GM19043 (cell line): ENCODE results near the gene ART4.

ENCODE experiments used
- ATAC-seq: cut with Tn5 transposase; IDR thresholded peaks from one replicate; pipeline ENCODE4 v1.9.1; 2021; ENCODE audit warnings: low read depth; ENCODE audit not compliant: unreplicated experiment

The ART4 gene

DNA sequence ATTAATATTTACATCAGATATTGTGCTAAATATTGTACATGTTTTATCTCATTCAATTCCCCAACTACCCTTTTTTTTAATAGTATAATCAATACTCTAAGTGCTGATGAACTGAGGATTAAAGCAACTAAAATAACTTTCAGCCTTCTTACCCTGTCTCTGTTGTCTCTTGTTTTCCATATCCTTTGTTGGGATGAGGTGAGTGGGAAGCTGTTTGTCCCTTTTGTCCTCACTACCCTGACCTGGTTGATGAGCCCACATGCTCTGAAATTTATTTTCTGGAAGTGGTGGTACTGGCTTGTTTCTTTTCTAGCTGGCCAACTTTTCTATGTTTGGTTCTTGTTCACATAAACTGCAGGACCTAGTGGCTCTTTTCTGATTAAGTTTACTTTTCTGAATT lies 9.6 kb upstream of the ART4 start:
- no peak for ATAC-seq

DNA sequence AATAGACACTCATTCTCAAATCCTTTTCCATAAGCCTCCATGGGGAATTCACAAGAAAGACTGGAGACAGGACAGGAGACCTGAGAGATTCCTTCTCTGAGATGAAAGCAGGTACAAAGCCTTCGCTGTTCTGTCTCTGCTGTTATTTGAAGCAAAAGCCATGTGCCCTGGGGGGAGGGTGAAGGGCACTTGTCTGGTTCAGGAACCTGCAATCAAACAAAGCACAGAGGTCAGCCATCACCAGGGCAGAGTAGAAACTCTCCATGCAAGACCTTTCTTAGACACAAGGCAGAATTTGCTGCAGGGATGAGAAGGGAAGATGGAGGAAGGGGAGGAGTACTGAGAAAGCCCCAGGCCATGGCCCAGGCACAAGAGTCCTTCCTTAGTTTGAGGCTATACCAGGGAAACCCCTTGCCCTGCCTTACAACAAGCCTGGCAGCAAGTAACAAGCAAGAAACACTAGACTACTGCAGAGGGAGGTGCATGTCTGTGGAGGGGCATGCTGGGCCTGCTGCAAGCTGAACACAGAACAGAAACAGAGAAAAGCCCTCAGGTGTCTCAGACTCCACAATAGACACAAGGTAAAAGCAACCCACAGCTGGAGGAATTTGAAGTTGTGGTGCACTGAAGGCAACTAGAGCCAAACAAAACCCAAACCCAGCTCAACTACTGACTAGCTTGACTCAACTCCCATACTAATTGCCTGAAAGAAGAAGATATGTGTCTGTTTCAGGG lies 7.8 kb upstream of the ART4 start:
- no peak for ATAC-seq

DNA sequence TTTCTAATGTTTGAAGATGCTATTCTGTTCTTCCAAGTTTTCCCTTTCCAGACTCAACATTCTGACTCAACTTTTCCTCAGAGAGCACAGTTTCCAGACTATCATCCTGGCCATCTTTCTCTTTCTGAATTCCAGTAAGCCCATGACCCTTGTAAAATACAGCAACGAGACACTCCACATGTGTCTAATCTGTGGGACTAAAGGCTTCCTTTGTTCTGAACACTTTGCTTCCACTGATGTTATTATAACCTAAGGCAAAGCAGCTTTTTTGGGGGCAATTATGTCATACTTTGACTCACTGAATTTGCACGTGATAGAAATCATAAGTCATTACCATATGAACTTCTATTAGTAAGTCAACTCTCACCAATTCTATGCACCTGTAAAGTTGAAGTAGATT lies 6.3 kb upstream of the ART4 start:
- no peak for ATAC-seq

DNA sequence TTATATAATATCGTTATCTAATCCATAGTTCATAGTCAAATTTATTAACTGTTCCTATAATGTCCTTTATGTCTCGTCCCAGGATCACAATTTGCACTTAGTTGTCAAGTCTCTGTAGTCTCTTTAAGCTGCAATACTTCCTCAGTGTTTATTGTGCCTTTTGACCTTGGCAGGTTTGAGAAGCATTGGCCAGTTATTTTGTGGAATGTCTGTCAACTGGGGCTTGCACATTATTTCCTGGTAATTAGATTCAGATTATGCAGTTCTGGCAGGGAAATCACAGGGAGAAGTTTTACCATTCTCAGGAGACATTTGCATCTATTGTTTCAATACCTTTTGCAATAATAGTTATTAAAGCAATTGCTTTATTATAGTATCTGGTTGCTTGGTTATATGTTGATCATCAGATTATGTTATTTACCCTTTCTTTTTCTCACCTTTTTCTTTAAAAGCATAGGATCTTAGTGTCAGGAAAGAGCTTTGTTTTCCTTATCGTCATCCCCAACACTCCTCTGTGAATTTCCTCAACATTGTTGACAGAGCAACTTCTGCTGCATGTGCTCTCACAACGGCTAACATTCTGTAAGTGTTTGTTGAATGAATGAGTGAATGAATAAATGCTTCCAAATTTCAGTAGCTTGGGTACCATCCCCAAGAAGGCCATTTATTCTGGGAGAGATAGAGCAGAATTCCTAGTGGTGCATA lies 3.7 kb upstream of the ART4 start:
- ATAC-seq: no peak

DNA sequence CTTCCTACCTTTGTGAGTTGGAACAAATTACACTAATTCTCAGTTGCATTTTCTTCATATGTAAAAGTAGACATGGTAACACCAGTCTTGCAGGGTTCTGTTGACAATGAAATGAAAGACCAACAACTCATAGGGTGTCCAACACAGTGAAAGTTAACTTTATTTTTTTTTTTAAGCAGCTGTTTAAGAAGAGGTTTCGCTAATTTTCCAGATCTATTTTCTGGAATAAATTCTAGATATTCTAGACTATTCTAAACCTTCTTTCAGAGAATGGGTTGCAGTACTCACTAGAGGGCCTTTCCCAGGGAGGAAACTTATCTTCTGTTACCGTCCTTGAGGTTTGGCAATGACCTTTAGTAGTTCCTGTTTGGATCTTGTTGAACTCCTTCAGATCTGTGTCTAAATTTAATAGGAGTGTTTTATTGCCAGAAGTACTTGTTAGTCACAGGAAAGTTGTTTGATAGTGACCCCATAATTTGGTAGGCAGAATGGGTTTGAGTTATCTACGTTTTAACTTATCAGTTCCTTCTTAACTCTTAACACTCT lies 2.8 kb upstream of the ART4 start:
- no peak for ATAC-seq

GRCh38 chr12:14845350-14845750 lies 2.0 kb upstream of the ART4 start:
- no peak for ATAC-seq

DNA sequence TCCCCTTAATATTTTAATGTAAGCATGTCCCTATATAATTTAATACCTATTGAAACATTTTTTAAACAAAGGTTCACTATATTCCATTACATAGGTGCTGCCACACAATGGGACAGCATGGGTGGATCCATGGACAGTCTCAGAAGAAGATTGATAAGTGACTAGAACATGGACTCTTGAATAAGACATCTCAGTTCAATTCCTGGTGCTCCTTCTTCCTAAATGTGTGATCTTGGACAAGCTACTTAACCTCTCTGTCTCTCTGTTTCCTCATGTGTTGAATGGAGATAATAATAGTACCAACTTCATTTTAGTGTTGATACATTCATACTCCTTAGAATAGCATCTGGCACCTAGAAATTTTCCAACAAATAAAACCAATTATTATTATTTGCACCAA lies 1.1 kb upstream of the ART4 start:
- no peak for ATAC-seq

- no peak for ATAC-seq
Measured at GRCh38 chr12:14842315-14842714, 1.0 kb downstream of the ART4 start.

- ATAC-seq: no peak
Measured at GRCh38 chr12:14841761-14842160, 1.6 kb downstream of the ART4 start.

- ATAC-seq: no peak
Measured at GRCh38 chr12:14840616-14841015, 2.7 kb downstream of the ART4 start.

GRCh38 chr12:14839262-14839661 lies 4.1 kb downstream of the ART4 start:
- ATAC-seq: no peak

GRCh38 chr12:14836336-14837210 lies 6.8 kb downstream of the ART4 start:
- ATAC-seq: no peak

- no peak for ATAC-seq
Measured at GRCh38 chr12:14834509-14834908, 8.8 kb downstream of the ART4 start.

- no peak for ATAC-seq
Measured at GRCh38 chr12:14833952-14834351, 9.4 kb downstream of the ART4 start.

DNA sequence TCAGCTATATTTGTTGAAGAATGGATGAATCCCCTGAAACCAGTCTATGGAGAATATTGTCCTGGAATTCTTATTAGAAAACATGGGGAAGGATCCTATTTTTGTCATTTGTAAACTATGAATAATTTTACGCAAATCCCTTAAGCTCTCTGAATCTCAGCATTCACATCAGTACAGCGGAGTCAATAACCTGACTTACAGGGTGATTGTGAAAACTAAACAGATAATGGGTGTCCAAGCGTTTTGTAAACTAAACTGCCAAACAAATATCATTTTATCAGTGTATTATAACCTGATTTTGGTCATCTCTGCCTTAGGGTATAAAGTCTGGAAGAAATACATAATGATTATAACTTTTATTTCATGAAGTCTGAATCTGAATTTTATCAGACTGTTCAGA lies 10.0 kb downstream of the ART4 start:
- no peak for ATAC-seq

- ATAC-seq: no peak
Measured at GRCh38 chr12:14828892-14829291, 14.4 kb downstream of the ART4 start.

DNA sequence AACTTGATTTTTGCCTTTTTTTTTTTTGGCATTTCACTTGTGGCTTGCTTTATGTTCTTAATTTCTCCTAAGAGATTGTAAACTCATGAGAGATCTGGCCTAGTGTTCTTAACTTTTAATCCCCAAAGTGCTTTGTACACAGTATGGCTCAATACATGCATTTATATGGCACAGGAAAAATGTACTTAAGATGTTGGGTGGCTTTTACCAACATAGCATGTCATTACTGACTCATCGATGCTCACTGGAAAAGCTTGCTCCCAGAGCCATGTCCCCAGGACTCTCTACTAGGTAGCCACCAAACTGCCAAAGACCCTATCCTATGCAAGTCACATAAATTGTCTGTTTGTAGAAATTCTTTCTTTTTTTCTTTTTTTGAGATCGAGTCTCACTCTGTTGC lies 16.3 kb downstream of the ART4 start:
- ATAC-seq: no peak

GRCh38 chr12:14826491-14826890 lies 16.8 kb downstream of the ART4 start:
- no peak for ATAC-seq

- no peak for ATAC-seq
Measured at GRCh38 chr12:14825256-14825655, 18.1 kb downstream of the ART4 start.

DNA sequence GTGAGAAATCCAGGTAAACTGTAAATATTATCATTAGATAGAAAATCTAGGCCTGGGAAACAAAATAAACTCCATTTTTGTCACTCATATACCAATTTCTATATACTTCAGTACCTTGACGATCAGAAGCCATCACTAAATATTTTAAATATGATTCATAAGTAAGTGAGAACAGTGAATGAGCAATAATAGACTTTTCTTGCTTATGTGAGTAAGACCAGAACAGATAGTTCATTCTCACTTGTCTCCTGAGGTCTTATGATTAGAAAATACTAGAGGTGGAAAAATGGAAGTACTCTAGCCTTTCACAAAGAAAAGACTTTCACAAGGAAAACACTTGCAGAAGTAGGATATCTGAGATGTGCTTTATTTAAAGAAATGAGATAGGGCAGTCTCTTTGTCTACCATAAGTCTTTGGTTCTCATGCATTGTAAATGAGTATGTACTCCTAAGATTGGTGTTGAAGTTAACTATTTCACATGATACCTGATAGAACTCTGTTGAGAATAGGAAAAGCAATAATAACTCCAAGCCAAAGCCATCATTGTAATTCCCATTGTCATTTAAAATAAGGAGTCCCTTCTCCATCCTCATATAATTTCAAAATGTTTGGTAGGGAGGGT lies 19.2 kb downstream of the ART4 start:
- no peak for ATAC-seq

GRCh38 chr12:14814014-14814413 lies 29.3 kb downstream of the ART4 start, which contains the start of gene SMCO3:
Gene SMCO3, minus strand, starts transcription at chr12:14814182. Its CDS starts 7,502 bp downstream, at chr12:14806680.
- no peak for ATAC-seq
